ENCODE results near the gene HCAR2. TPM values are rescaled to one million over a fixed set of nuclear protein-coding genes. Genes with fewer than 3 reads are reported as not detected.
"Not testable (repeated sequence)": the region's sequence is repeated elsewhere in the genome, so short reads cannot be mapped to it uniquely, and the experiment has no call there.

Gene HCAR2
- total RNA-seq, 4 donors from 2014 or later, result not detected

GRCh38 chr12:122724641-122725243 lies 21.6 kb upstream of the HCAR2 start:
- H3K27me3 ChIP-seq, result no peaks in the 10 kb centered on the region
- no peak overlapping the region for H3K27ac ChIP-seq
- no peak overlapping the region for H3K4me3 ChIP-seq
- H3K9me3 ChIP-seq, result no peaks in the 10 kb centered on the region
- H3K4me1 ChIP-seq, result no peaks in the 10 kb centered on the region
- no peak for DNase-seq
- TF ChIP-seq CTCF (IDR thresholded peaks at IDR 0.05) (no peak), POLR2A (IDR thresholded peaks at IDR 0.05) (no peak)
- intact Hi-C loops (cut with DNase I; ENCODE audit: low total_unique reads), result no loop called here
- H3K36me3 ChIP-seq, result no peaks in the 10 kb centered on the region

GRCh38 chr12:122722387-122722786 lies 19.2 kb upstream of the HCAR2 start:
- intact Hi-C loops (cut with DNase I; ENCODE audit: low total_unique reads), result no loop called here
- no peak overlapping the region for H3K27ac ChIP-seq
- no peak for TF ChIP-seq CTCF (IDR thresholded peaks at IDR 0.05)
- no peak for TF ChIP-seq POLR2A (IDR thresholded peaks at IDR 0.05)

GRCh38 chr12:122721057-122721545 lies 17.9 kb upstream of the HCAR2 start:
- H3K27me3 ChIP-seq, result no peaks in the 10 kb centered on the region
- no peaks in the 10 kb centered on the region for H3K9me3 ChIP-seq
- no peak for DNase-seq
- intact Hi-C loops (cut with DNase I; ENCODE audit: low total_unique reads), result no loop called here
- H3K27ac ChIP-seq, result no peak overlapping the region
- no peaks in the 10 kb centered on the region for H3K4me1 ChIP-seq
- no peak for TF ChIP-seq POLR2A (IDR thresholded peaks at IDR 0.05)
- TF ChIP-seq CTCF (IDR thresholded peaks at IDR 0.05), result no peak
- no peak overlapping the region for H3K4me3 ChIP-seq
- no peaks in the 10 kb centered on the region for H3K36me3 ChIP-seq

More at GRCh38 chr12:122722387-122722786, 19.2 kb upstream of the HCAR2 start:
- no peaks in the 10 kb centered on the region for H3K27me3 ChIP-seq
- no peak overlapping the region for H3K4me3 ChIP-seq
- DNase-seq, result no peak
- H3K9me3 ChIP-seq, result no peaks in the 10 kb centered on the region
- no peaks in the 10 kb centered on the region for H3K36me3 ChIP-seq
- H3K4me1 ChIP-seq, result no peaks in the 10 kb centered on the region

- intact Hi-C loops (cut with DNase I; ENCODE audit: low total_unique reads); H3K27ac ChIP-seq; H3K36me3 ChIP-seq; H3K4me1 ChIP-seq; DNase-seq; H3K9me3 ChIP-seq; H3K27me3 ChIP-seq; H3K4me3 ChIP-seq: not testable (repeated sequence)
Observed at GRCh38 chr12:122716658-122717057, 13.5 kb upstream of the HCAR2 start, which contains the start of gene HCAR3. Gene HCAR3 (minus strand): TSS chr12:122716811. CDS start chr12:122716737, 74 bp downstream.

- DNase-seq; intact Hi-C loops (cut with DNase I; ENCODE audit: low total_unique reads); H3K9me3 ChIP-seq; H3K4me1 ChIP-seq; H3K27ac ChIP-seq; H3K36me3 ChIP-seq; H3K4me3 ChIP-seq; H3K27me3 ChIP-seq: not testable (repeated sequence)
Observed at GRCh38 chr12:122715211-122715610, 12.1 kb upstream of the HCAR2 start.

GRCh38 chr12:122713491-122714188 lies 10.5 kb upstream of the HCAR2 start:
- H3K36me3 ChIP-seq; H3K4me3 ChIP-seq; intact Hi-C loops (cut with DNase I; ENCODE audit: low total_unique reads); H3K9me3 ChIP-seq; H3K27ac ChIP-seq; H3K27me3 ChIP-seq; DNase-seq; H3K4me1 ChIP-seq: not testable (repeated sequence)

- H3K4me3 ChIP-seq; intact Hi-C loops (cut with DNase I; ENCODE audit: low total_unique reads); H3K27ac ChIP-seq; DNase-seq; H3K36me3 ChIP-seq; H3K4me1 ChIP-seq; H3K27me3 ChIP-seq; H3K9me3 ChIP-seq: not testable (repeated sequence)
Observed at GRCh38 chr12:122711266-122711665, 8.1 kb upstream of the HCAR2 start.

- H3K27me3 ChIP-seq; H3K36me3 ChIP-seq; intact Hi-C loops (cut with DNase I; ENCODE audit: low total_unique reads); H3K27ac ChIP-seq; H3K4me3 ChIP-seq; H3K4me1 ChIP-seq; DNase-seq; H3K9me3 ChIP-seq: not testable (repeated sequence)
Observed at GRCh38 chr12:122710341-122710740, 7.2 kb upstream of the HCAR2 start.

GRCh38 chr12:122709287-122709686 lies 6.1 kb upstream of the HCAR2 start:
- H3K36me3 ChIP-seq; H3K4me3 ChIP-seq; H3K4me1 ChIP-seq; DNase-seq; H3K9me3 ChIP-seq; H3K27ac ChIP-seq; H3K27me3 ChIP-seq; intact Hi-C loops (cut with DNase I; ENCODE audit: low total_unique reads): not testable (repeated sequence)

- H3K27ac ChIP-seq; H3K4me1 ChIP-seq; intact Hi-C loops (cut with DNase I; ENCODE audit: low total_unique reads); H3K36me3 ChIP-seq; H3K9me3 ChIP-seq; H3K4me3 ChIP-seq; H3K27me3 ChIP-seq; DNase-seq: not testable (repeated sequence)
Observed at GRCh38 chr12:122703841-122704240, 684 bp upstream of the HCAR2 start.

Data from uterus (tissue), 4 donors.